HepG2 (cell line): ENCODE data around the gene TTLL10.

Experiments
- ATAD3A ChIP-seq: sonication (generic); formaldehyde crosslinking; IDR thresholded peaks from 2 replicates; pipeline ENCODE4 v1.4.0; 2020; ENCODE audit warnings: missing genetic modification reagents
- MEIS1 ChIP-seq: sonication (generic); formaldehyde crosslinking; IDR thresholded peaks from 2 replicates; pipeline ENCODE4 v1.9.0; 2021; ENCODE audit warnings: mild to moderate bottlenecking, missing genetic modification reagents, moderate library complexity, borderline replicate concordance
- RELA ChIP-seq: sonication (generic); formaldehyde crosslinking; IDR thresholded peaks from 2 replicates; pipeline ENCODE4 v1.4.0; 2020; ENCODE audit warnings: missing genetic modification reagents
- SNAI1 ChIP-seq: sonication (generic); formaldehyde crosslinking; IDR thresholded peaks from 2 replicates; pipeline ENCODE4 v1.5.0; 2020; ENCODE audit warnings: mild to moderate bottlenecking, missing genetic modification reagents, borderline replicate concordance
- YY1 ChIP-seq: IDR thresholded peaks from 2 replicates; pipeline ENCODE4 v1.6.1; 2011; ENCODE audit warnings: low read length, low read depth, moderate library complexity, mild to moderate bottlenecking; ENCODE audit not compliant: insufficient read depth, insufficient replicate concordance
- ZNF597 ChIP-seq: sonication (generic); formaldehyde crosslinking; IDR thresholded peaks from 2 replicates; pipeline ENCODE4 v1.5.0; 2020; ENCODE audit warnings: missing genetic modification reagents

- TF ChIP-seq MEIS1 (CRISPR knock-in tag) (no peak), YY1 (no peak), ATAD3A (CRISPR knock-in tag) (no peak), SNAI1 (no peak), ZNF597 (CRISPR knock-in tag) (no peak), RELA (CRISPR knock-in tag) (no peak)
Measured at GRCh38 chr1:1166642-1167397, 6.9 kb upstream of the TTLL10 start.
